SIG-M5 treated with dmso at 0.1 percent for 504 hours (cell line): ENCODE measurements around the gene RGMB.

Experiments used
- DNase-seq: peaks from one replicate; lab custom pipeline; 2025; ENCODE audit not compliant: unreplicated experiment; lab: John Stamatoyannopoulos, UW

RGMB gene

DNA sequence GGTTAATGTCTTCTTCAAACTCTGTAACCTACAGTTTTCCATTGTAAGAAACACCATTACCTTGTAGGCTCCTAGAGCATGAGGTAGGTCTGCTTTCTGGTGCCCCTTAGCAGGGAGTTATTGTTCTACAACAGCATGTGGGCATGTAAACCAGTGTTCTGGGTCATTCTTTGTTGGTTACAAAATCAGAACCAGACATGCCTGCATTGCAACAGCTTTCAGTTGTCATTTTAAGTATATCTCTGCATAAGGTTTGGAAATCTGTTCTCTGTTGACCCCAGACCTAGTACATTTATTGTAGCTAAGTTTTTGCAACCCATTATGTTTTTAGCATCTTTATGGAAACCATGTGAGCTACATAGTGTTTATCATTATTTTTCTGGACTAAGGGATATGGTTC is 10.9 kb downstream of the RGMB start:
- no peak for DNase-seq

DNA sequence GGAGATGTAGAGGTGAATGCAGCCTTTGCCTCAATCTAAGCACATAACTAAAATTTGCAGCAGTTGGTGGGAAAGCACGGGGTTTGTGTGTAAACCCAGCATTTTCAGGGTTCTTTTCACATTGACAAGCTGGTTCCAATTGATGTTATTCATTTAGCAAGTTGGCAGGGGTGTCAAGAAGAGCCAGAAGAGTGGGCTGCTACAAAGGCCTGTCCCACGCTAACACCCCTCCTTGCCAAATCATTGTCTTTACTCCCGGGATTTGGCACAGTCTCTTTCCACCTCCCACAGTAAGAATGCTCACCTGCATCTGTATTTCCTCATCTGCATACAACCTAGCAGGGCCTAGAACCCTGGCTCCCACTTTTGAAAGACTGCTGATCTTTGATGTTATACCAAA is 11.8 kb downstream of the RGMB start:
- no peak for DNase-seq

DNA sequence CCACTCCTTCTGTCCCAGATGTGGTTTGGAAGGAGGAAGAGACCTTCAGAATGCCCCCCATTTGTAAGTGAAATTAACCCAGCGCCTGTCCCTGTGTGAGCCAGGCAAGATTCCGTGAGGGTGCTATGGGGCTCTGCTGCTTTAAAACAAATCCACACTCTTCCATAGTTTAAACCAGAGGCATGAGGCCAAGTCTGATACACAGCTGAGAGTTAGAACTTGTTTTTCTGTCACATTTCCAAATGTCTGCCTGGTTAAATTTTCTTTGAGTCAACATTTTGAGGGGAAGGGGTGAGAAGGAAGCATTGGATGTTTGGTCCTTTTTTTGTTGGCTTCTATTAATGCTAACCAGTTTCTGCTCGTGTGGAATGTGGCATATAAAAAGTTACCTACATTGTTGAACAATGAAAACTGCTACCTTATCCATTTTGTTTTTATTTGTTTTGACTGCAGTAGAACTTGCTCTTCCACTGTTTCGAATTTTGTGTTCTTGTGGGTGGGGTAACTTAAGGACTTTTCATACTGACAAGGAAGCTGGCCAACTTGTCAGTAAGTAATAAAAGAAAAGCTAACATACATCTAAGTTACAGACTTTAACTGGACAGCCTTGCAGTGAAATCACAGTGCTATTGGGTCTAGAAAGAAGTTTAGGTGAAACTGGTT is 12.9 kb downstream of the RGMB start:
- DNase-seq = peak; percentile 43

DNA sequence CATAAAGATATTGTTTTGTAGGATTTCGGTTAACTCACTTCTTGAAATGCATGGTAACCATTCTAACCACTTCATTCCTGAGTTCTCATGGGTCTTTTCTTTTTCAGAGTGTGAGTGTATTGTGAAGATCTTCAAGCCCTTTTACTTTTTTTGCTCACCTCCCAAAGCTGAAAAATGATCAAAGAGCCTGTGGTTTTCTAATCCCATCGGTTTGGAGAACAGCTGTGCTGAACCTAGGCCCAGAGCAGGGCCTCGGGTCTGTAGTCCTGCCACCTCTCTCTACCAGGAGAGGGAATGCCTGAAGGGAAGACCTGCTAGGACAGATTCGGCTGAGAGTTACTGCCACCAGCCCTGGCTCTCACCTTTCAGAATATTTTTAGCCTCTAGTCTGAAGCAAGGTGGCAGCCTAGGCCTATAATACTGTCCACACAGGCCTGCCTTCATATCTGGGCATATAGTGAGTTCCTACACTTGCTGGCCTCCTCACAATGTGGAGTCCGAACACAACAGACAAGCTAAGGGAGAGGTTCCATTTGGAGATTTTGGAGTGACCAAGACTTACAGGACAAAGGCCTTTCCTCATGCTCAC is 13.8 kb downstream of the RGMB start:
- no peak for DNase-seq

DNA sequence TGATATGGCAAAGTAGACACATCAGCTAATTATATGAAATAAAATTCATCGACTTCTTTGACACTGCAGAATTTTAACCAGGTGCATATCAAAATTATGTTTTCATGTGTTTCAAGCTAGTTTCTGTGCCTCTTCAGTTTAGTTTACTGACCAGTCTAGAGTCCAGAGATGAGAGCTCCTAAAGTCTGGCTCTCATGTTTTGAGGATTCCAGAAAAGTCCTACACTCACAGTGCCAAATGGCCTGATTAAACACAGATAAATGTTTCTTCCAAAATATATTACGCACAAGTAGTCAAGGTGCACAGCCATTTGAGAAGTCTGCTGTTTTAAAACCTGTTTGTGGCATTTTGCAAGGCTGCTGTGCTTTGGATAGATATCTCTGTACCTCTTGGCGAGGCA is 15.6 kb downstream of the RGMB start:
- DNase-seq = no peak

DNA sequence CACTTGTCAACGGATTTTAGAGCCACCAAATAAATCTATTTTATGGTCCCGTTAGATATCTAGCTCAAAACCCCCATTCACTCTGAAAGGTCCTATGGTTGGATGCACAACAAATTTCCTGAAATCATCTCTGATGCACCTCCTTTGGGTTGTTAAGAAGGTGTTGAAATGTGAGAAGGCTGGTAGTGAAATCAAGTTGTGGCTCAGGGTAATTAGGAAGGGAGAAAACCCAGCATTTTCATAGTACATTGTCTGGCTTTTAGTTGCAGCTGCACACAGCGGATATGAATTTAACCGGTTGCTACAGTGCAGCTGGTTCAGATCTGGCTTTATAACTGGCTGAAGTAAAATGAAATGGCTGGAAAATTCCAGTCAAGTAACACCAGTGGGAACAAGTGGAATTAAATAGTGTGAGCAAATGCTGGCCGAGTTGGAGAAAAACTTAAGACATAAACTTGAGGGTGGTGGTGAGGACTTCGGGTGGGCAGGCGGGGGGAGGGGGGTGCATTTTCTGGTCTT is 17.6 kb downstream of the RGMB start:
- no peak for DNase-seq

DNA sequence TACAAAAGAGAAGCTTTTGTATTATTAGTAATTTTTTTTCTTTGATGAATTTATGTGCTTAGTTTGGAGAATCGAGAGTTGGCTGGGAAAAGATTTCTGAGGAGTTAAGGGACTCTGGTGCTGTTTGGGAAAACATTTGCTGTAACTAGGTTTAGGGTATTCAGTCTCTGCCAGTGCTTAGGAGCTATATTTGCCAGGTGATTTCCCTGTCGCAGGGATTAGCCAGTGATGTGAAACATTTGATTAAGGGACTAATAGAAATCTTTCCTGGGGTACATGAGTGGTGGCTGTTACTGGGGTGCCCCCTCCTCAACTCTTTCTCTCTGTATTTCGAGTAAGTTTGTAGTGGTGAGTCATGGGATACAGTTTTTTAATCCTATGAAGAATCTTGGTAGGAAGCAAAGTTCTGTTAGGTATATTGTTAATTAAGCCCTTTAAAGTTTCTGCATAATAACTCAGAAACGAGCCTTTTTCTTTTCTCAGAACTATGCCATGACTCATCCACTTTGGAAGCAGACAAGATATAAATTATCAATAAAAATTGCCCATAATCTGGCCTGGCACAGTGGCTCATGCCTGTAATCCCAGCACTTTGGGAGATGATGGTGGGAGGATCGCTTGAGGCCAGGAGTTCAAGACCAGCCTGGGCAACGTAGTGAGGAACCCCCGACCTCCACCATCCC is 18.6 kb downstream of the RGMB start:
- no peak for DNase-seq

DNA sequence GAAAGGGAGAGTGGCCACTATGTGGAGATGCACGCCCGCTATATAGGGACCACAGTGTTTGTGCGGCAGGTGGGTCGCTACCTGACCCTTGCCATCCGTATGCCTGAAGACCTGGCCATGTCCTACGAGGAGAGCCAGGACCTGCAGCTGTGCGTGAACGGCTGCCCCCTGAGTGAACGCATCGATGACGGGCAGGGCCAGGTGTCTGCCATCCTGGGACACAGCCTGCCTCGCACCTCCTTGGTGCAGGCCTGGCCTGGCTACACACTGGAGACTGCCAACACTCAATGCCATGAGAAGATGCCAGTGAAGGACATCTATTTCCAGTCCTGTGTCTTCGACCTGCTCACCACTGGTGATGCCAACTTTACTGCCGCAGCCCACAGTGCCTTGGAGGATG is 19.8 kb downstream of the RGMB start:
- no peak for DNase-seq

DNA sequence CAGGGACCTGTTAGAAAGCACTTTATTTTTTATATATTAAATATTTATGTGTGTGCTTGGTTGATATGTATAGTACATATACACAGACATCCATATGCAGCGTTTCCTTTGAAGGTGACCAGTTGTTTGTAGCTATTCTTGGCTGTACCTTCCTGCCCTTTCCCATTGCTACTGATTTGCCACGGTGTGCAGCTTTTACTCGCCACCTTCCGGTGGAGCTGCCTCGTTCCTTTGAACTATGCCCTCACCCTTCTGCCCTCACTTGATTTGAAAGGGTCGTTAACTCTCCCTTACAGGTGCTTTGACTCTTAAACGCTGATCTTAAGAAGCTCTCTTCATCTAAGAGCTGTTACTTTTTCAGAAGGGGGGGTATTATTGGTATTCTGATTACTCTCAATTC is 20.5 kb downstream of the RGMB start:
- no peak for DNase-seq

DNA sequence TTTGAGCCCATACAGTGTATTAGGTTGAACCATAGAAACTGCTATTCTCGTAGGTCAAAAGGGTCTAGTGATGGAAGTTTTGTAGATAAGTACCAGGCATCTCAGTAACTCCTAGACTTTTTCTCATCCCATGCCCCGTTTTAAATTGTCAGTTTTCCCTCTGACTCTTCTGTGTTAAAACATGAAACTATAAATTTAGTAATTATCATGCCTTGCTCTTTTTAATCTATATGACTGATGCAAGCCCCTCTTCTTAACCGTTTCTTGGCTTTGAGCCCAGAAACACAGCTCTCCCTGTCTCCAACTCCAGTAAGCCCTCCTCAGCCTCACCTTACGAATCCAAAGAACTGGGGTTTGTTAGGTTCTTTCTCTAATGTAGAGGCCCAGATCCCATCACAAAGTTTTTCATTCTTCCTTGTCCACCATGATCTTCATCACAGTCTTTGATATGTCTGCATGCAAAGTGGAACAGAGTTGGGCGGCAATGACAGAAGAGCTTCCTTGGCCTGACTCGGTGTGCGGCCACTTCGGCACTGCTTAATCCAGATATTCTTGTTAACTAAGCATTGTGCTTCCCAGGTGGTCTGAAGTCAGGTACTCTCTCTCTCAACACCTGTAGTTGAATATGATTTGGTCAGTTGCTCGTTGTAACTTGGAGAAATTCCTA is 21.1 kb downstream of the RGMB start:
- DNase-seq = no peak

DNA sequence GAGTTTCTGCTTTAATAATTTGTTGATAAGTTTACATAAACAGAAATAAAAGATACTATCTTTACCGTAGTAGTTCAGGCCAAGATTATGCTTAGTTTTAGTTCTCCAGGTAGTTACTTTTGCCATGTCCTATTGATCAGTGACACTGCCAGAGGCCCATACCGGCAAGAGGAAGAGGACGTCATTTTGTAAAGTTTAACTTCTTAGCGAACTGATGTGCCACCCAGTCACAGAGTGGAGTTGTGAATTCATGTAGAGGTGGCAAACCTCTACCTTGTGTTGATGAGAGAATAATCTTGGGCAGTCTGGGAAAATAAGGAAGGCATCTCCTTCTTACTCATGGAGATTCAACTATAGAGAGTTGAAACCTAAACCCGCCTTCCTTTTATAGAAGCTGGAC is 21.8 kb downstream of the RGMB start:
- no peak for DNase-seq

DNA sequence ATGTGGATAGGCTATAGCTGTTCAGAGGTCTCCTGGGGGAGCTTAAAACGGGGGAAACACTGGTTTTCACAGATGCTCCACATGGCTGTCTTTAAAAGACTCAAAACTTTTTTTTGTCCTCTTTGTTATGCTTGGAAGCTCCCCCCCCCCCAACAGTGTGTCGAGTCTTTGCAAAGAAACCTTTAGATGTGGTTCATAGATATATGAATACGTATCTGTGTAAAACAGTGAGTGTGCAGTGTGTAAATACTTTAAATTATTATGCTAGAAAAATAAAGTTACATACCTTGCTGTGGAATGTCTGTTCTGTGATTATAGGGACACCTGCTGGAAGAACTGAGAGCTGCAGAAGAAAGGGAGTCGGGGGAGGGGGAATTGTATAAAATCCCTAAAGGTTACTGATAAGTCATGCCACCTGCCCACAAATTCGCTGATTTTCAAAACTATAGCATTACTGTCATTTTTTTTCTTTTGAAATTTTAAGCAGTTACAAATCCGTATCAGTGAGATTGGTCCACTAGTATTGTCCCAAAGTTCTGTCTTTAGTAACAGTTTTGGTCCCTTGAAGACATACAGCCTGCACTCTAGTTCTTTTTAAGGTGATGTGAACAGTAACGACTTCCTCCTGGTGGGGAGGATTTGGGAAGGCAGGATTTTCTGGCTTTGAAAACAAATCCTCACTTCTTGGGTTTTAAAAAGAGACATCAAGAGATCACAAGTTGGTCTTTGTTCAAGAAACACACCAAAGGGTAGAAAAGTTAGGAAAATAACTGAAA is 22.9 kb downstream of the RGMB start:
- DNase-seq = peak; percentile 36

DNA sequence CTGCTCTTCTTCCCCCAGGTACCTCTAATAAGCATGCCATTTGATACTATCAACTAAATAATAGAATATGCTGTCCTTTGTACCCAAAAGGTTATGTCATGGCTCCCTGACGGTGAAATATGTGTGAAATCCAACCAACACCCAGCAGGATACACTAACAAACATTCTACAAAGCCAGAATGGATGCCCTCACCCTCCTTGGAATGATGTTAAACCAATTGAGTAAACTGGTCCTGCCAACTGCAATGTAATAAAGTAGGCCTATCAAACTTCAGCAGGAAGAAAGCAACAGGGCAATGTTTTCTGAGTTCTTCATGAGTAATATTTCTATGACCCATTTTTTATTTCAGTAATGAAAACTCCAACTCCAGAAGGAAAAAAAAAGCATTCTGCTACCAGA is 24.9 kb downstream of the RGMB start:
- no peak for DNase-seq

DNA sequence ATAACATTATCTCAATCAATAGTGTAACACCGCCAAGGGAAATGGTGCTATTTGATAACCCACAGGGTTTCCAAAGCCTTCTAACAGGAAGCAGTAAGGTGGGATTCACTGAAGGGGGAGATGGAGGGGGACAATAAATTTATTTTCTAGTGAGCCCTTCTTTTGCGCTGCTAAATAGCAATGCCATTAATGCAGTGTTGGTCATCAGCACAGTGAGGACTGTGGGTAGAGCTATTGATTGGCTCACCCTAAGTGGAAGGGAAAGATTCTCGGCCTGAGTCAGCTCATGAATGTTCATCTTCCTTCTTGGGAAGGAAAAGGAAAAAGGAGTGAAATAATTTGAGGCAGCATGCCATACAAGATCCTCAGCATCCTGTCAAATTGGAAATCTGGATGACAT is 25.4 kb downstream of the RGMB start:
- DNase-seq = no peak

DNA sequence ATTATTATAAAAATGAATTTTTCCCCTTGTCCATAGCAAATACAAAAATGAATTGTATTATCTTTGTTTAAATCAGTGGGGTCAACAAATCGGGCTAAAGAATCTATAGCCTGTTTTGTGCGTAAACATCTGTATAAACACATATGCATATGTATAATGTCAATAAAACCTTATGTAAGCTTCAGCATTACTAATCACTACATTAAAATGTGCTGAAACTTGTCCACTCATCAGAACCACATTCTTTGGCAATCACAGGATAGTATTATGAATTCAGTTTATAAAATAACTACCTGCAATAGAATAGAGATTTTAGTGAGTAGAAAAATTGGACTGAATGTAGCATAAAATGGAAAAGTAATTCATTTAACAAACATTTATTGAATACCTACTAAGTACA is 30.6 kb downstream of the RGMB start:
- DNase-seq = no peak

DNA sequence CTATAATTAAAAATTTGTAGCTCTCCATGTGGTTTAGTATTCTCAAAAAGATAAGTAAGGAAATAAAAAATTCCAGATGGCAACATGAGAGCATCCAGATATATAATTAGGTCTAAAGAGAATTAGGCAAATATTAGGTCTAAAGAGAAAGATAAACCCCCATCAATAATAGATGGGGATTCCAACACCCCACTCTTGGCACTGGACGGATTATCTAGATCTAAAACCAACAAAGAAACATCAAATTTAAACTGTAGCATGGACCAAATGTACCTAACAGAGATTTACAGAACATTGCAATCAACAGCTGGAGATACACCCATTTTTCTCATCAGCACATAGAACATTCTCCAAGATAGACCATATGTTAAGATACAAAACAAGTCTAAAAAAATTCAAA is 31.6 kb downstream of the RGMB start:
- DNase-seq = no peak

DNA sequence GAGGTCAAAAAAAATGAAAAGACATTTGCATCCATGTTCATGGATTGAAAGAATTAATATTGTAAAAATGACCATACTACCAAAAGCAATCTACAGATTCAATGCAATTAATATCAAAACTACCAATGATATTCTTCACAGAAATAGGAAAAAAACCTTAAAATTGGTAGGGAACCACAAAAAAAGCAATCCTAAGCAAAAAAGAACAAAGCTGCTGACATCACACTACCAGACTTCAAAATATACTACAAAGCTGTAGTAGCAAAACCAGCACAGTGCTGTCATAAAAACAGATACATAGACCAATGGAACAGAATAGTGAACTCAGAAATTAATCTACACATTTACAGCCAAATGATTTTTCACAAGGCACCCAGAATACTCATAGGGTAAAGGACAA is 34.3 kb downstream of the RGMB start:
- DNase-seq = no peak

DNA sequence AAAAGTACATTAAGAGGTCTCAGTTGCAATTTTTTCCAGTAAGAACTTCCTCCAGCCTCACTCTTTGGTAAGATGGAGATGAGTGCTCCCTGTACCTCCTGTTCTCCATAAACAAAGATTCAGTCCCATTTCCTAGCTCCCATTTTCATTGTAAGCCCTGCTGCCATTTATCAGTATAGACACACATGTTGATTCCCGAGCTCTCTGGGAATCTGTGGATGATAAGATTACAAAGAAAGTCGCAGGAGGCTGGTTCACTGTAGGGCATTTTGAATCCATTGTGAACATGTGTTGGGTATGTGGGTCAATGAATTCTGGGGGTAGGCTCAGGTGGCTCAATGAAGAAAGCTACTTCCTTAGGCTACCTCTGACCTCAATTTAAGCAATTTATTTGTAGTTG is 36.7 kb downstream of the RGMB start:
- no peak for DNase-seq

DNA sequence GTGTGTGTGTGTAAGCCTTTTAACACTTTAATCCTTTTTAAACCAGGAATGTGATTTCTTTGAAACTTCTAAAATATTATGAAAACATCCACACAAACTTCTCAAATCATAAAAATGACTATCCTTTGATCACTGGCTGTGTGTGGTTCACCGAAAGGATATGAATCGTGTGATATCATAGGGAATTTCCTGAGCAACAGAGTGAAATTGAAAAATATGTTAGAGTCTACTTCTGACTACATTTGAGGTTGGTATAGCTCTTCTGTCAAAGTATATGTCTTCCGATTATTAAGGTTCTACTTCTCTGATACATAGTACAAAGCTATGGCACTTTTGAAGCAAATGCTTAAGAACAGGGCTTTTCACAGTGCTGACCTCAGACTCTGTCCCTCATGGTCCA is 40.3 kb downstream of the RGMB start:
- DNase-seq = no peak

DNA sequence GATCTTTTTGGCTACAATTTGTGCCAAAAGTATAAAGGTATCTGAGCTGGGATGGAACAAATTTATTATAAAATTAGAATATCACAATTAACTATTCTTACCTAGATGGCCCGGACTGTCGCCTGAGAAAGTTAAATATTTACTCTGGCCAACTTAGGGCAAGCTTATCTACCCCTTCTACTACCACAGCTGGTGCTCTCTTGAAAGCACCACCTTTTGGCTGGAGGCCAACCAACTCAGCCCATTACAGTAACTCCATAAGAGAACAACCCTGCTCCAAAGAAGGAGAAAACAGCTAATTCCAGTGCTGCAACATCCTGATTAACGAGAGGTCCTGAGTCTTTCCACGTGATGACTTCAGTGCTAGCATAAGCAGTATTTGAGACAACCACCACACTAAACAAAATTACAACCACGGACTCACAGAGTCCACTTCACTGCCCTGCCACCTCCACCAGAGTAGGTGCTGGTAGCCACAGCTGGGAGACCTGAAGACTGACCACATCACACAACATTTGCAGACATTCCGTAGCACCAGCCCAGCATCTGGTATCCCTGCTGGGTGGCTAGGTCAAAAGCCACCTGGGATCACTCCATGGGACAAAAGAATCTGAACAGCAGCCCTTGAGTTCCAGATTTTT is 43.2 kb downstream of the RGMB start:
- DNase-seq = no peak
